GM23248 (cell line): ENCODE measurements around the gene PHKA1.

ENCODE experiments used
- EZH2 ChIP-seq: fragments of 200-600 bp; sonication (generic); IDR thresholded peaks from 2 replicates; pipeline ENCODE4 v1.6.1; 2018; ENCODE audit warnings: antibody characterized with exemption, mild to moderate bottlenecking; ENCODE audit not compliant: insufficient read depth, poor library complexity, severe bottlenecking
- EZH2phosphoT487 ChIP-seq: fragments of 200-600 bp; sonication (generic); IDR thresholded peaks from 2 replicates; pipeline ENCODE4 v1.6.1; 2018; ENCODE audit warnings: antibody characterized with exemption, moderate library complexity, mild to moderate bottlenecking, low read depth; ENCODE audit not compliant: insufficient read depth

DNA sequence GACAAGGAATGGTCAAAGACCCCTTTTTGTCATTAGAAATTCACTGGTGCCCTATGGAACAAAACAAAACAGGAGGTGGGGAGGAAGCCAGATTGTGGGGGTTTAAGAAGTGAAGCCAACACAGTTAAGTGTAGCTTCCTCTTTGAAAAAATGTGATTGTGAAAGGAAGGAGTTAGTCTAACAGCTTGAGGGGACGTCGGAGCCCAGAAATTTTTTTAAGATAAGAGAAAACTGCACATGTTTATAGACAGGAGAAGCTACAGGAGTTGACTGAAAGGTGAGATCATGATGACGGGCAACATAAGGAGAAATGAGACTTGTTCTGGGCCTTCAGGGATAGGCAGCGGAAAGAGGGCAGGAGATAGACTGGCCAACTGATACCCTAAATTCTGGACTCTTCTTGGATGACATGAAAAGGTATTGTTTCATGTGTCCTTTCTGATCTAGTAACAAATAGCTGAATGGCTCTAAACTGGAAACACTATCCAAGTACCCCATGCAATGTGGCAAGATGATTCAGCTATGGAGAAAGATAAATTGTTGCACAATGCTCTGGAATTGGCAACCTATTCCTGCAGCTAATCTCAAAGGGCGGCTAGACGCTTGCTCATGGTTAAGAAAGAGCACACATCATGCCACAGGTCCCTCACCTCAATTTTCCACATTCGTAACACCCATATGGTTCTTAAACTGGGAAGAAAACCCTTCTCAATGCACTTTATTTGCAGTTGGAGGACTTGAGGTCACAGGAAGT, 137.8 kb downstream of the PHKA1 start:
- TF ChIP-seq EZH2phosphoT487, result no peak
- TF ChIP-seq EZH2, result no peak
